ENCODE measurements around the gene ZCCHC2. TPM values are rescaled to one million over a fixed set of nuclear protein-coding genes. Genes with fewer than 3 reads are reported as not detected.
A peak's percentile ranks its signal among the peaks of the same experiment; 100 is the strongest.

ZCCHC2 gene
- total RNA-seq, 1 donor from 2014 or later: 55.7 TPM

DNA sequence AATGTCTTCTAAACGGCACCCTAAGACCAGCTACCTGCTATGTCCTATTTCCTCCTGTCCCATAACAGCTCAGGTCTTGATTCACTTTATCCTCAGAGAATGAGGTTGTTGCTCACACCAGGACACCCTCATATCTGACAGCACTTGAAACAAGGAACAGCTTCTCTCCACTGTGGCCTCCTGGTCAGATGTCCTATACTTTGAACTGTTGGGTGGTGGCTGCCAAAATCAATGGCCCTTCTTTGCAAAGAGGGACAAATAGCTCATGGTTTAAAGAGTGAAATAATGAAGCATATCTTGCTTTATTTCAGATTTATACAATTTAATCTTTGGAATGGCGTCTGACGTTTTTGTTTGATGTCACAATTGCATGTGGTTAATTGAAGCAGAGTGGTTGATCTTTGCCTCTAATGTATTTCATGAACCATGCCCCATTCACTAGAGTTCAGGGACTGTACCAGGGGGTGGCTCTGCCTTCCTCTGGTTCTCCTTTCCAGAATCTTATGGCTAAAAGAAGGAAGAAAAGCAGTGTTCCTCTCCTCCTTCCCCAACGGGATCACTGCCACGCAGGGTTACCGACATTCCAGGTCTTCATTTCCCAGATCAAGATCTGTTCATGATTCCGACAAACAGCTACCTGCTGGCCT, 24.1 kb upstream of the ZCCHC2 start:
- H3K27me3 Mint-ChIP-seq (ENCODE audit: insufficient read depth): peaks cover 15% of the 10 kb centered on the region
- H3K36me3 Mint-ChIP-seq (ENCODE audit: low read depth): peaks cover 4% of the 10 kb centered on the region
- no peak overlapping the region for H3K27ac Mint-ChIP-seq
- no peaks in the 10 kb centered on the region for H3K4me1 Mint-ChIP-seq (ENCODE audit: low read depth)
- H3K4me3 Mint-ChIP-seq: no peak overlapping the region
- no peak for DNase-seq (ENCODE audit: low spot score)
- intact Hi-C loops (cut with micrococcal nuclease): no loop called here
- H3K9me3 Mint-ChIP-seq: peaks cover 5% of the 10 kb centered on the region

DNA sequence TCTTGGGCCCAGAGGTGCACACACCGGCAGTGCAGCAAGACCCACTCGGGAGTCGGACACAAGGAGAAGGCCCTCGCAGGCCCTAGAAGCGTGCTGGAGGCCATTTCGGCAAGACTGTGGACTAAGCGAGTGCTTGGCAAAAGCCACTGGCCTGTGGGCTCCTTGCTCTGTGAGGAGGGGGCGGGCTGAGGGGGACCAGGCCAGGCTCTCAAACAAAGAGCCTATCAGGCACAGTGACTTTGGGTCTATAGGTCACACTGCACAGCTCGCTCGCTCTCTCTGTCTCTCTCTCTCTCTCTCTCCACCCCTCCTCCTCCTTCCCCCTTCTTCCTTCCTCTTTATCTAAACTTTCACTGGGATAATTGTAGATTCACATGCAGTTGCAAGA, 23.6 kb upstream of the ZCCHC2 start:
- Mint-ChIP-seq H3K27ac (no peak overlapping the region), H3K4me3 (no peak overlapping the region), H3K27me3 (ENCODE audit: insufficient read depth) (peaks cover 15% of the 10 kb centered on the region), H3K36me3 (ENCODE audit: low read depth) (peaks cover 4% of the 10 kb centered on the region), H3K4me1 (ENCODE audit: low read depth) (no peaks in the 10 kb centered on the region), H3K9me3 (peaks cover 5% of the 10 kb centered on the region)
- intact Hi-C loops (cut with micrococcal nuclease): no loop called here
- no peak for DNase-seq (ENCODE audit: low spot score)

DNA sequence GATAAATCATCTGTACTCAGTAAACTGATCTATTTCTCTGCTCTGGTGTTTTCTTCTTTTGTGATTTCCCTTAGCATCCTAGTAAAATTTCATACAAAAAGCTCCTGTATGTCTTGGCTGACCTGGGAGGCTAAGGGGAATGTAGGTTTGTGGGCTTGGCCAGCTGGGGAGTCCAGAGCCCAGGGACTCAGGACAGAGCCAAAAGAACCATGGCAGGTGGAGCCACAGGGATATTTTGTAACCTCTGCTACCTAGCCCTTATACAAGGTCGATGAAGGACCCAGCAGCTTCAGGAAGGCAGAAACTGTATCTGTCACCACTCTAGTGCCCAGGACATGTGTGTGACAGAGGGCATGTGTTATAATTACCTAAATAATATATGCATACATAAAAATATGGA, 22.7 kb upstream of the ZCCHC2 start:
- H3K27me3 Mint-ChIP-seq (ENCODE audit: insufficient read depth): peaks cover 10% of the 10 kb centered on the region
- peaks cover 4% of the 10 kb centered on the region for H3K36me3 Mint-ChIP-seq (ENCODE audit: low read depth)
- no peak for DNase-seq (ENCODE audit: low spot score)
- intact Hi-C loops (cut with micrococcal nuclease): loop anchor here (10.0 kb wide), 1 partner anchor 545 kb away; no protein-coding TSS in a partner anchor
- H3K27ac Mint-ChIP-seq: no peak overlapping the region
- H3K4me1 Mint-ChIP-seq (ENCODE audit: low read depth): peaks cover 3% of the 10 kb centered on the region
- peaks cover 5% of the 10 kb centered on the region for H3K9me3 Mint-ChIP-seq
- no peak overlapping the region for H3K4me3 Mint-ChIP-seq

DNA sequence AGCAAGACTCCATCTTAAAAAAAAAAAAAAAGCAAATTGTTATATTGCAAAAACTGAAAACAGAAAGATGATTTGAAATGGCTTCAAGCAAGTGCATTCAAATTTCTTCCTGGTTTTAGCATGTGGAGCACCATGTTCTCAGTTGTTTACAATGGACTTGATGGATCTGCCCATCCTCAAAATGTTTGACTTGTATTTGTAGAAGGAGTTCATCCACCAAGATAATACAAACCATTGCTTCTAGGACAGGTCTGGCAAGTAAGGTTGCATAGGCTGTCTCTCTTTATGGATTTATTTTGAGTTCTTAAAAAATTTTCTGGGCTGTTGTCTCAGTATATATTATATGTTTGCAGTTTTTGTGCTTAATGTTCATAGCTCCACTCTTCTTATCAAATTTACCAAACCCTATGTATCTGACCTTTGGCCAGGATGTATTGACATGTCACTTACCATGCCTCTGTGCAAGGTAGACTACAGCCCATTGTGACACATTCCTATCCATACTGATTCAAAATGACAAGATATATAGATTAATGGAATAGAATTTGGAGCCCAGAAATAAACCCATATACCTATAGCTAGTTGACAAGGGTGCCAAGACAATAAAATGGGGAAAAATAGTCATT, 21.7 kb upstream of the ZCCHC2 start:
- peaks cover 5% of the 10 kb centered on the region for H3K9me3 Mint-ChIP-seq
- no peak for DNase-seq (ENCODE audit: low spot score)
- H3K27me3 Mint-ChIP-seq (ENCODE audit: insufficient read depth): peaks cover 5% of the 10 kb centered on the region
- peaks cover 12% of the 10 kb centered on the region for H3K4me1 Mint-ChIP-seq (ENCODE audit: low read depth)
- intact Hi-C loops (cut with micrococcal nuclease): loop anchor here (10.0 kb wide), 1 partner anchor 546 kb away; no protein-coding TSS in a partner anchor
- H3K4me3 Mint-ChIP-seq: no peak overlapping the region
- H3K27ac Mint-ChIP-seq: no peak overlapping the region
- H3K36me3 Mint-ChIP-seq (ENCODE audit: low read depth): peaks cover 8% of the 10 kb centered on the region

DNA sequence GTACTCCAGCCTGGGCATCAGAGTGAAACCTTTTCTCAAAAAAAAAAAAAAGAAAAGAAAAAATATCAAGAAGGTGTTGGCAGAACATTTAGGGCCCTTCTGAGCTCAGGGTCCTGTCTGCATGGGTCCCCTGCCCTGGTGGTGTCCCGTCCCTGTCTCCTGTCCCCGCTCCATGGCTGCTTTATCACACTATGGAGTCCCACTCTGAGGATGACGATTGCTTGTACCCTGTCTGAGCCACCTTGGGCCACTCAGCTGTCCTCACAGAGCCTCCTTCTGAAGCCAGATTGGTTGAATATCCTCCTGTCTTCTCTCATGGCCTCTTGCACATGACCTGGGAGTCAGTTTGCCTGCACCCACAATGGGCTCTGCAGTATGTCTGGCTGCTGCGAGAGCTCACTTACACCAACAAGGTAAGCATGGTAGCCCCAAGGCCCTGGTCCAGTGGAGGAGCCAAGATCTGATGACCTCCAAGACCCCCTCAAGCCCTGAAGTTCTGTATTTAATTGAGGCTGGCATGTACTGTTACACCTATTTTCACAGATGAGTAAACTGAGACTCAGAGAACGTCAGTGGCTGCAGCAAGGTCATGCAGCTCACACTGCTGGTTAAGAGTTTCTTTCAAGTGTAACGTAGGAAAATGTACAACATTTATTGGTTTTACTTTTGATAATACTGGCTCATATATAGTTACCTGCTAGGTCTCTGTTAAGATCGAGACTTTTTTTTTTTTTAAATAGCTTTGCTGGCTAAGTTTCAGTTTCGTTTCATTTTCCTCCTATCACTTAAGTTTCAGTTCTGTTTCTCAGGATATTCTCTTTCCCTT, 16.9 kb upstream of the ZCCHC2 start:
- Mint-ChIP-seq H3K27ac (peak overlapping the region; percentile 96), H3K9me3 (peaks cover 15% of the 10 kb centered on the region), H3K4me3 (peak overlapping the region; percentile 81), H3K4me1 (ENCODE audit: low read depth) (peaks cover 23% of the 10 kb centered on the region), H3K36me3 (ENCODE audit: low read depth) (peaks cover 16% of the 10 kb centered on the region), H3K27me3 (ENCODE audit: insufficient read depth) (peaks cover 2% of the 10 kb centered on the region)
- DNase-seq (ENCODE audit: low spot score): peak; percentile 25
- intact Hi-C loops (cut with micrococcal nuclease): loop anchor here (1.0 to 10.0 kb wide), 10 partner anchors 15 to 651 kb away; partner anchors contain the start of gene TNFRSF11A

DNA sequence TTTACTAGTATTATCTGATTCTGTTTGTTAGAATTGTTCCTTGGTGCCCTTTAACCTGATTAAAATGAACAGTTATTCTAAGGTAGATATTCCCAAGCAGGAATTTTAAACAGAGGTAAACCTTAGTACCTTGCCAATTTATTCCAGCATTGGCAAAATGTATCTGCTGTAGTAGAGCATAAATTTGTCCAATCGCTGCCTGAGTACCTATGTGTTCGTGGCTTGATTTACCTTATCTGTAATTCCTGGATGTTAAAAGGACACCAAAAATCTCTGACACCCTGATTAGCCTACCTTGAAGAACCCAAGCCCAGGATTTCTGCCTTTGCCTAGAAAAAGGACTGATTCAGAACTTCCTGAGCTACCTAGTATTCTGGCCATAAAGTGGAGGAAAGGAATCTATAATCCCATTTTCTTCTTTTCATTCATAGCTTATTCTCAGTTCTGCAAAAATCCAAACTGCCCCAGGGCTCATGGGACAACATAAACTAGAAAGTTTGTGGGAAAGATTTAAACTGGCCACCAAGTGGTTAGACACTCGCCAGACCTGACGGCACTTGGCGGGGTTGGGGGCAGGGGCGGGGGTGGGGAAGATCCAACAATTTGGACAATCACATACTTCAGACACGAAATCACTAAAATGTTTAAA, 16.2 kb upstream of the ZCCHC2 start:
- peaks cover 18% of the 10 kb centered on the region for H3K36me3 Mint-ChIP-seq (ENCODE audit: low read depth)
- H3K27me3 Mint-ChIP-seq (ENCODE audit: insufficient read depth): peaks cover 2% of the 10 kb centered on the region
- DNase-seq (ENCODE audit: low spot score): no peak
- peak overlapping the region; percentile 96 for H3K27ac Mint-ChIP-seq
- intact Hi-C loops (cut with micrococcal nuclease): loop anchor here (1.0 to 10.0 kb wide), 10 partner anchors 15 to 651 kb away; partner anchors contain the start of gene TNFRSF11A
- H3K4me1 Mint-ChIP-seq (ENCODE audit: low read depth): peaks cover 23% of the 10 kb centered on the region
- peak overlapping the region; percentile 81 for H3K4me3 Mint-ChIP-seq
- peaks cover 19% of the 10 kb centered on the region for H3K9me3 Mint-ChIP-seq

DNA sequence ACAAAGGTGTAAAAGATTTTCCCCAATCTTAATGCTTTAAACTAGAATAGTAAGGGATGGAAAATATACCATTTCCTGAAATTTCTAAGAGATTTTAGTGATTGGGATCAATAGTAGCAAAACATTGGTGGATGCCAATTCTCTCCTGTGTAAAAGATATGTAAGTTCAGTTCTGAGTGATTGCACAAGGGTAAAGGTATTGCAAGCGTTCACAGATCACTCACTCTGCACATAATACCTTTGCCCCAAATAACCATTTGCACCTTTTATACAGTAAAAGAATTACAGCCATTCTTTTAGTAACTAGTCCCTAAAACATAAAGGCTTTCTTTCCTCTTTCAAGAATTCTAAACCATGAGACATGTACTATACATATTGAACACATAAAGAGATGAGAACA, 13.0 kb upstream of the ZCCHC2 start:
- Mint-ChIP-seq H3K9me3 (peaks cover 46% of the 10 kb centered on the region), H3K36me3 (ENCODE audit: low read depth) (peaks cover 37% of the 10 kb centered on the region), H3K27me3 (ENCODE audit: insufficient read depth) (peaks cover 4% of the 10 kb centered on the region), H3K4me1 (ENCODE audit: low read depth) (peaks cover 23% of the 10 kb centered on the region), H3K4me3 (no peak overlapping the region), H3K27ac (no peak overlapping the region)
- intact Hi-C loops (cut with micrococcal nuclease): loop anchor here (5.0 to 10.0 kb wide), 2 partner anchors 555 to 648 kb away; no protein-coding TSS in a partner anchor
- DNase-seq (ENCODE audit: low spot score): no peak

DNA sequence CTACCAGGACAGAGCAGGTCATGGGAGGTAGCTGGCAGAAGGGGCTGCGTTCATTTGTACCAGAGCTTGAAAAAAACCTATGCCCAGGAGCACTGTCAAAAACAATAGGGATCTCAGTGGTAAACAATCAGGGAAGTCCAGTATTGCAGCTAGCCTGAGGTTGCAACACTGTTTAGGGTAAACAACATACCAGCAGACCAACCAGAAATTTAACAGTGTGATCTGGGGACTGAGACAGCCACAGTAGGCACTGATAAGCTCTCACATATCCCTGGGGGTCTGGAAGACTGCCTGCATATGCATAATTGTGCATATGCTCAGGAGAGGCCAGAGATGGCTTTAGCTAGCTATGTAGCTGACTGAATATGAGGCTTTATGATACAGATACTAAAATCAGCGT, 12.0 kb upstream of the ZCCHC2 start:
- no peak overlapping the region for H3K4me3 Mint-ChIP-seq
- H3K27me3 Mint-ChIP-seq (ENCODE audit: insufficient read depth): peaks cover 4% of the 10 kb centered on the region
- intact Hi-C loops (cut with micrococcal nuclease): no loop called here
- H3K36me3 Mint-ChIP-seq (ENCODE audit: low read depth): peaks cover 35% of the 10 kb centered on the region
- no peak overlapping the region for H3K27ac Mint-ChIP-seq
- DNase-seq (ENCODE audit: low spot score): no peak
- peaks cover 47% of the 10 kb centered on the region for H3K9me3 Mint-ChIP-seq
- peaks cover 14% of the 10 kb centered on the region for H3K4me1 Mint-ChIP-seq (ENCODE audit: low read depth)

DNA sequence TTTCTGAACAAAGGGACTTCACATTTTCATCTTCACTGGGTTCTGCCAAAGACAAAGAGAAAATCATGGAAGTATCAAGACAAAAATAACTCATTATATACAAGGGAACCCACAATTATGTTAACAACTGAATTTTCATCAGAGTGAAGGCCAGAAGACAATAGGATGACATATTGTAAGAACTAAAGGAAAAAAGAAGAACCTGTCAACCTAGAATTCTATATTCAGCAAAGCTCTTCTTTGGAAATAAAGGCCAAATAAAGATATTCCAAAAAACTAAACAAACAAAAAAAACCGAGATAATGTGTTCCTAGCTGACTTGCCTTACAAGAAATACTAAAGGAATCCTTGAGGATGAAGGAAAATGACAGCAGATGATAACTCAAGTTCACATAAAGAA, 10.3 kb upstream of the ZCCHC2 start:
- H3K4me3 Mint-ChIP-seq: no peak overlapping the region
- no peak for DNase-seq (ENCODE audit: low spot score)
- peaks cover 4% of the 10 kb centered on the region for H3K27me3 Mint-ChIP-seq (ENCODE audit: insufficient read depth)
- no peak overlapping the region for H3K27ac Mint-ChIP-seq
- H3K36me3 Mint-ChIP-seq (ENCODE audit: low read depth): peaks cover 33% of the 10 kb centered on the region
- no peaks in the 10 kb centered on the region for H3K4me1 Mint-ChIP-seq (ENCODE audit: low read depth)
- peaks cover 47% of the 10 kb centered on the region for H3K9me3 Mint-ChIP-seq
- intact Hi-C loops (cut with micrococcal nuclease): no loop called here

DNA sequence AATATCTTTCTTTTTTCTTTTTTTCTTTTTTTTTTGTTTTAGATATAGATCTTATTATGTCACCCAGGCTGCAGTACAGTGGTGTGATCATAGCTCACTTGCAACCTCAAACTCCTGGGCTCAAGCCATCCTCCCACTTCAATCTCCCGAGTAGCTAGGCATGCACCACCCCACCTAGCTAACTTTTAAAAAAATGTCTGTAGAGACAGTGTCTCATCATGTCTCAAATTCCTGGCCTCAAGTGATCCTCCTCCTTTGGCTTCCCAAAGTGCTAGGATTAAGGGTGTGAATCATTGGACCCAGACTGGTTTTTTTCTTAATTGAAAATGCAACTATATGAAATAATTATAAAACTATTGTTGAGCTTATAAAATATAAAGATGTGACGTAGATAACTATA, 9.8 kb upstream of the ZCCHC2 start:
- no peak overlapping the region for H3K27ac Mint-ChIP-seq
- peaks cover 47% of the 10 kb centered on the region for H3K9me3 Mint-ChIP-seq
- H3K36me3 Mint-ChIP-seq (ENCODE audit: low read depth): peaks cover 34% of the 10 kb centered on the region
- H3K4me1 Mint-ChIP-seq (ENCODE audit: low read depth): no peaks in the 10 kb centered on the region
- H3K27me3 Mint-ChIP-seq (ENCODE audit: insufficient read depth): peaks cover 6% of the 10 kb centered on the region
- DNase-seq (ENCODE audit: low spot score): no peak
- intact Hi-C loops (cut with micrococcal nuclease): no loop called here
- no peak overlapping the region for H3K4me3 Mint-ChIP-seq

DNA sequence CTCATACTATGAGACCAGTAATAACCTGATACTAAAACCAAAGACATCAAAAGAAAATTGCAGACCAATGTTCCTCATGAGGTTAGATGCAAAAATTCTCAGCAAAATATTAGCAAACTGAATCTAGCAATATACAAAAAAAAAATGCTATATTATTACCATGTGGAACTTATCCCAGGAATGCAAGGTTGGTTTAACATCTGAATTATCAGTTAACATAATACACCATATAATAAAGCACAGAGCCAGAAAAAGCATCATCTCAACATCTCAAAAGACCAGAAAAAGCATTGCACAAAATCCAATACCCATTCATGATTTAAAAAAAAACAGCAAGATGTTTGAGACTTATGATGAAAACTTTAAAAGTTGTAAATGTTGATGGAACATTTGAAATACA, 8.3 kb upstream of the ZCCHC2 start:
- no peak for DNase-seq (ENCODE audit: low spot score)
- Mint-ChIP-seq H3K27ac (no peak overlapping the region), H3K4me1 (ENCODE audit: low read depth) (no peaks in the 10 kb centered on the region), H3K9me3 (peaks cover 47% of the 10 kb centered on the region), H3K4me3 (no peak overlapping the region), H3K27me3 (ENCODE audit: insufficient read depth) (peaks cover 4% of the 10 kb centered on the region), H3K36me3 (ENCODE audit: low read depth) (peaks cover 35% of the 10 kb centered on the region)
- intact Hi-C loops (cut with micrococcal nuclease): no loop called here

DNA sequence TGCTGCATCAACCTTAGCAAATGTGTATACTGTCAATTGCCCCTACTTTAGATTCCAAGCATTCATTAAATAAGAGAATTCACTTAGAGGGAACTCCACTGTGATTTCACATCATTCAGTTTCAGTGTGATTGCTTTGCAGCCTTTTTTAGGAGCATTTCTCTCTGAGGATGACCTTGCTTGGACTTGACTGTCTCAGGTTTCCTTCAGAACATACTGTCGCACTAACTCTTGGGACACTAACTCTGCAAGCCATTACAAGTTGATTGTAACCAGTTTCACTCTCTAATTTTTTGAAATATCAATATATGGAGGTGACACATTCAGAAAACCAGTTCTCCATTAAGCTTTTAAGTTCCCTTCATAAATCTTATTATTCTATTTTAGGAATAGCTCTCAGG, 6.6 kb upstream of the ZCCHC2 start:
- no peak for DNase-seq (ENCODE audit: low spot score)
- intact Hi-C loops (cut with micrococcal nuclease): no loop called here
- Mint-ChIP-seq H3K4me3 (no peak overlapping the region), H3K27me3 (ENCODE audit: insufficient read depth) (peaks cover 6% of the 10 kb centered on the region), H3K27ac (no peak overlapping the region), H3K4me1 (ENCODE audit: low read depth) (peaks cover 11% of the 10 kb centered on the region), H3K9me3 (peaks cover 36% of the 10 kb centered on the region), H3K36me3 (ENCODE audit: low read depth) (peaks cover 27% of the 10 kb centered on the region)

Data from activated T-helper 1 cell treated with anti-CD3 and anti-CD28 coated beads, Interleukin-12 subunit alpha, Interleukin-12 subunit beta, Interleukin-2, Interleukin-4 antibody, amounts not matched to agents 30 ng/mL and 10 ng/mL and 1 ng/mL, durations not matched to agents 14 hours and 24 hours and 36 hours (primary cell).